B cell (primary cell): ENCODE results near the gene PAM. TPM values are rescaled to one million over a fixed set of nuclear protein-coding genes. Genes with fewer than 3 reads are reported as not detected.

Experiments
- ATAC-seq: fragments of 200-7000 bp; cut with Tn5 transposase; one replicate; pipeline ENCODE4 v1.10.0; 2021; ENCODE audit warnings: low read depth, mild to moderate bottlenecking, moderate number of reproducible peaks, moderate library complexity
- CTCF ChIA-PET: fragments of 350-600 bp; sonication (Branson Sonifier 250); formaldehyde crosslinking; loops from one replicate; lab custom pipeline; 2021; ENCODE audit warnings: antibody characterized with exemption, inconsistent platforms; lab: Charles Lee
- POLR2A ChIA-PET: fragments of 350-600 bp; sonication (Branson Sonifier 250); formaldehyde crosslinking; loops from one replicate; lab custom pipeline; 2021; ENCODE audit warnings: antibody characterized with exemption; lab: Charles Lee
- DNase-seq: peaks from one replicate; pipeline ENCODE4 v3.0.0; 2013
- H2AFZ ChIP-seq: 2 replicates; pipeline ENCODE4 v1.6.1; 2012; ENCODE audit warnings: mild to moderate bottlenecking, low read depth, low read length; ENCODE audit not compliant: insufficient read depth, poor library complexity, severe bottlenecking
- H3K27ac ChIP-seq, 2 donors: 1 replicate in 1 of 2; 2 replicates in 1 of 2; pipeline ENCODE4 v1.5.1; 2012 to 2013; ENCODE audit warnings: low read length in 2 of 2, mild to moderate bottlenecking in 2 of 2, moderate library complexity in 1 of 2
- H3K27me3 ChIP-seq, 4 experiments: fragments of 200-600 bp in 1 of 4; sonication (generic) in 1 of 4; replicated peaks in 1 of 4; 1 replicate in 2 of 4; 2 replicates in 2 of 4; pipeline versions ENCODE4 v1.6.1 to v1.7.0; 2013 to 2016; ENCODE audit warnings: low read length in 3 of 4, mild to moderate bottlenecking in 2 of 4, mixed read lengths in 1 of 4, moderate library complexity in 1 of 4; ENCODE audit not compliant: insufficient read depth in 4 of 4, control insufficient read depth in 3 of 4; ENCODE audit errors: control extremely low read depth in 1 of 4
- H3K36me3 ChIP-seq, 2 experiments: replicated peaks in 1 of 2; 1 replicate in 1 of 2; 2 replicates in 1 of 2; pipeline versions ENCODE4 v1.6.1 to v1.7.1; 2013; ENCODE audit warnings: low read length in 1 of 2; ENCODE audit not compliant: insufficient read depth in 2 of 2, control insufficient read depth in 1 of 2; ENCODE audit errors: control extremely low read depth in 1 of 2, extremely low read depth in 1 of 2
- H3K4me1 ChIP-seq, 2 donors: fragments of 200-600 bp in 1 of 2; sonication (generic) in 1 of 2; 1 replicate in 1 of 2; 2 replicates in 1 of 2; pipeline versions ENCODE4 v1.5.1 to v1.6.1; 2013 to 2017; ENCODE audit warnings: low read length in 2 of 2; ENCODE audit not compliant: control insufficient read depth in 2 of 2, insufficient read depth in 2 of 2
- H3K4me2 ChIP-seq: replicated peaks from 2 replicates; pipeline ENCODE3; 2012; ENCODE audit warnings: mild to moderate bottlenecking, low read depth, low read length; ENCODE audit not compliant: poor library complexity, severe bottlenecking
- H3K4me3 ChIP-seq, 5 experiments: fragments of 200-600 bp in 1 of 5; sonication (generic) in 1 of 5; 1 replicate in 3 of 5; 2 replicates in 2 of 5; pipeline versions ENCODE4 v1.5.1 to v1.7.0; 2011 to 2016; ENCODE audit warnings: low read length in 4 of 5, mild to moderate bottlenecking in 4 of 5, low read depth in 2 of 5, control low read depth in 1 of 5, moderate library complexity in 1 of 5; ENCODE audit not compliant: insufficient read depth in 1 of 5; ENCODE audit errors: control extremely low read depth in 1 of 5, extremely low read depth in 1 of 5
- H3K79me2 ChIP-seq: fragments of 200-600 bp; sonication (generic); one replicate; pipeline ENCODE4 v1.6.0; 2016; ENCODE audit warnings: low read length; ENCODE audit not compliant: control insufficient read depth, insufficient read depth
- H3K9ac ChIP-seq: fragments of 200-600 bp; sonication (generic); 2 replicates; pipeline ENCODE4 v1.6.1; 2017; ENCODE audit warnings: mild to moderate bottlenecking, low read length, moderate library complexity
- H3K9me3 ChIP-seq, 3 donors: one replicate each; pipeline versions ENCODE4 v1.6.1 to v1.7.1; 2013; ENCODE audit warnings: low read length in 2 of 3; ENCODE audit not compliant: control insufficient read depth in 2 of 3, insufficient read depth in 1 of 3; ENCODE audit errors: control extremely low read depth in 1 of 3
- H4K20me1 ChIP-seq: 2 replicates; pipeline ENCODE4 v1.6.0; 2012; ENCODE audit warnings: mild to moderate bottlenecking, low read length; ENCODE audit not compliant: insufficient read depth, control insufficient read depth, poor library complexity, severe bottlenecking
- H3K27ac Mint-ChIP-seq: one replicate; pipeline ENCODE4 v1.8.0; 2021; ENCODE audit warnings: mixed read lengths
- H3K27me3 Mint-ChIP-seq: one replicate; pipeline ENCODE4 v1.8.0; 2021; ENCODE audit warnings: mixed read lengths
- H3K4me1 Mint-ChIP-seq: one replicate; pipeline ENCODE4 v1.8.0; 2021; ENCODE audit warnings: mixed read lengths
- H3K4me3 Mint-ChIP-seq: one replicate; pipeline ENCODE4 v1.8.0; 2021; ENCODE audit warnings: mixed read lengths
- H3K9me3 Mint-ChIP-seq: one replicate; pipeline ENCODE4 v1.8.0; 2022; ENCODE audit warnings: mixed read lengths; ENCODE audit not compliant: insufficient read depth
- EZH2 ChIP-seq: IDR thresholded peaks from 2 replicates; pipeline ENCODE4 v1.6.1; 2012; ENCODE audit warnings: borderline replicate concordance, low read depth, mild to moderate bottlenecking, moderate library complexity, low read length; ENCODE audit not compliant: insufficient read depth, poor library complexity, severe bottlenecking
- WGBS: methylation state at CpG from one replicate; pipeline ENCODE4 v1.1.5; 2013; ENCODE audit warnings: missing lambda C conversion rate; ENCODE audit not compliant: insufficient coverage; 5-methylcytosine and 5-hydroxymethylcytosine counted together
- intact Hi-C: fragments of 100-400 bp; cut with micrococcal nuclease; formaldehyde crosslinking; loops from one replicate; pipeline ENCODE4 v1.10.0; 2022
- polyA plus RNA-seq: library from polyadenylated mRNA; depleted of rRNA; stranded (reverse); fragments of >200 nt; gene quantifications from 2 replicates; pipeline ENCODE4 v1.2.3, GENCODE V29; 2012
- total RNA-seq, 2 donors: library from RNA; stranded (reverse); fragments of 120-200 nt in 1 of 2; gene quantifications; 1 replicate in 1 of 2; 2 replicates in 1 of 2; pipeline versions ENCODE4 v1.2.3 to v1.2.4, GENCODE V29; 2013 to 2022
- TF ChIP-seq, protein P1 (sequence below): fragments of 200-600 bp; IDR thresholded peaks from one replicate; pipeline ENCODE4 v1.8.0; 2022; ENCODE audit warnings: antibody characterized with exemption, mild to moderate bottlenecking

The PAM gene
- total and polyA plus RNA-seq, 2 donors (not counting 1 experiment from before 2014, with no cell fraction given): 1.00 to 34.8 TPM

DNA sequence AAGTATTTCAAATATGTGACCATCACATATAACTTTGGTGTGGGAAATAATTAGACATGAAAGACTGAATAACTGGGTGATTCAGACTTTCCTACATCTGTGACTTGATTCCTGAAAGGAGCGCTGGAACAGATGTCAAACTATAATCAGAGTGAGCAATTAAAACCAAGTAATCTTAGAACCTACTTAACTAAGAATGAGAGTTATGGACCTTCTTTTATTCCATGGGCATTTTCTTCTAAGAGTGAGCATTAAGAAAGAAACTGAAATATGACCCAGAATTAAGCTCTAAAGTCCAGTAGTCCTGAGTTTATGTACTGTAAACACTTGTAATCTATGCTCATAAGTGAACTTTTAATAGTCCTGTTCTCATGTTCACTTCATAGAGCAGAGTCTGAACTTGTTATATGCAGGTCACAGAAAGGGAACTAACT lies 68.4 kb downstream of the PAM start:
- Histone ChIP-seq H3K27ac (no peak overlapping the region), H4K20me1 (no peaks in the 10 kb centered on the region), H2AFZ (no peak overlapping the region), H3K36me3 (no peaks in the 10 kb centered on the region), H3K9me3 (no peaks in the 10 kb centered on the region), H3K4me1 (no peaks in the 10 kb centered on the region), H3K79me2 (no peaks in the 10 kb centered on the region), H3K4me3 (no peak overlapping the region), H3K4me2 (no peak overlapping the region), H3K27me3 (no peaks in the 10 kb centered on the region), H3K9ac (no peak overlapping the region)
- no CpG with 5 or more reads among the region's 1 CpG for WGBS
- ATAC-seq (no peak), DNase-seq (no peak)
- ChIA-PET CTCF (interaction anchor here (0.8 kb wide), 1 partner anchor 316 kb away, joined by 3 read pairs; no protein-coding TSS in a partner anchor), POLR2A (no interaction called here)
- no peaks in the 10 kb centered on the region for H3K27me3 Mint-ChIP-seq
- H3K4me3 Mint-ChIP-seq: no peak overlapping the region
- TF ChIP-seq, protein P1, sequence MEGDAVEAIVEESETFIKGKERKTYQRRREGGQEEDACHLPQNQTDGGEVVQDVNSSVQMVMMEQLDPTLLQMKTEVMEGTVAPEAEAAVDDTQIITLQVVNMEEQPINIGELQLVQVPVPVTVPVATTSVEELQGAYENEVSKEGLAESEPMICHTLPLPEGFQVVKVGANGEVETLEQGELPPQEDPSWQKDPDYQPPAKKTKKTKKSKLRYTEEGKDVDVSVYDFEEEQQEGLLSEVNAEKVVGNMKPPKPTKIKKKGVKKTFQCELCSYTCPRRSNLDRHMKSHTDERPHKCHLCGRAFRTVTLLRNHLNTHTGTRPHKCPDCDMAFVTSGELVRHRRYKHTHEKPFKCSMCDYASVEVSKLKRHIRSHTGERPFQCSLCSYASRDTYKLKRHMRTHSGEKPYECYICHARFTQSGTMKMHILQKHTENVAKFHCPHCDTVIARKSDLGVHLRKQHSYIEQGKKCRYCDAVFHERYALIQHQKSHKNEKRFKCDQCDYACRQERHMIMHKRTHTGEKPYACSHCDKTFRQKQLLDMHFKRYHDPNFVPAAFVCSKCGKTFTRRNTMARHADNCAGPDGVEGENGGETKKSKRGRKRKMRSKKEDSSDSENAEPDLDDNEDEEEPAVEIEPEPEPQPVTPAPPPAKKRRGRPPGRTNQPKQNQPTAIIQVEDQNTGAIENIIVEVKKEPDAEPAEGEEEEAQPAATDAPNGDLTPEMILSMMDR: no peak
- TF ChIP-seq EZH2: no peak
- intact Hi-C loops: no loop called here
- no peaks in the 10 kb centered on the region for H3K4me1 Mint-ChIP-seq
- no peak overlapping the region for H3K27ac Mint-ChIP-seq
- no peaks in the 10 kb centered on the region for H3K9me3 Mint-ChIP-seq

DNA sequence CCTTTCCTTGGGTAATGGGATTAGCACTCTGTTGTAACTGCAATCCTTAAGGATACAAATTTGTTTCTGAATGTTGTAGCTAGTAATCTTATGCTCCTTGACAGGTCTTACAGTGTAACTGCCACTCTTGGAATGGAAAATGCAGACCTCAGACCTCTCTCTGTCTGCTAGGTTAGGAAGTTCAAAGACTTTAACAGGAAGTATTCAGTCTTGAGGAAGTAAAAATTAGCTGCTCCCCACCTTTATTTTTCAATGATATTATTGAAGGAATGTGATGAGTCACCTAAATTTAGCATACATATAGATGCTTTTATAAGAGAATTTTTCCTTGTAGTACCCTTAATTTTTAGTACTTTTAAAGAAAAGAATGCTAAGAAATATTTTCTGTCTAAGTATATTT lies 71.5 kb downstream of the PAM start:
- no peaks in the 10 kb centered on the region for H3K27me3 ChIP-seq
- H3K4me2 ChIP-seq: no peak overlapping the region
- H4K20me1 ChIP-seq: no peaks in the 10 kb centered on the region
- H3K4me3 Mint-ChIP-seq: no peak overlapping the region
- no peak overlapping the region for H3K4me3 ChIP-seq
- intact Hi-C loops: no loop called here
- ChIA-PET CTCF (interaction anchor here (1.4 kb wide), 1 partner anchor 18 kb away, joined by 3 read pairs; no protein-coding TSS in a partner anchor), POLR2A (no interaction called here)
- no peaks in the 10 kb centered on the region for H3K9me3 ChIP-seq
- no peak for DNase-seq
- ATAC-seq: no peak
- no peak overlapping the region for H3K27ac ChIP-seq
- no peaks in the 10 kb centered on the region for H3K27me3 Mint-ChIP-seq
- no peaks in the 10 kb centered on the region for H3K4me1 ChIP-seq
- TF ChIP-seq, protein P1: no peak
- no peaks in the 10 kb centered on the region for H3K4me1 Mint-ChIP-seq
- H2AFZ ChIP-seq: no peak overlapping the region
- H3K27ac Mint-ChIP-seq: no peak overlapping the region
- H3K36me3 ChIP-seq: no peaks in the 10 kb centered on the region
- H3K9ac ChIP-seq: no peak overlapping the region
- H3K79me2 ChIP-seq: no peaks in the 10 kb centered on the region
- no peaks in the 10 kb centered on the region for H3K9me3 Mint-ChIP-seq
